Endothelial cell of umbilical vein (primary cell): ENCODE measurements around the gene NDUFV1. TPM values are rescaled to one million over a fixed set of nuclear protein-coding genes. Genes with fewer than 3 reads are reported as not detected.

Source experiments
- BruUV-seq: library from RNA; stranded (reverse); fragments of 400-500 nt; replicated peaks from 2 replicates; lab custom pipeline; 2021; lab: Mats Ljungman, UMichigan
- CTCF ChIA-PET: fragments of 300-600, 350-600 bp; sonication (Branson Sonifier 250); formaldehyde crosslinking; loops from one replicate; lab custom pipeline; 2021; ENCODE audit warnings: antibody characterized with exemption, inconsistent platforms; lab: Charles Lee
- POLR2A ChIA-PET: fragments of 300-600, 350-600 bp; sonication (Branson Sonifier 250); formaldehyde crosslinking; loops from one replicate; lab custom pipeline; 2021; ENCODE audit warnings: antibody characterized with exemption, inconsistent platforms; lab: Charles Lee
- DNase-seq: peaks from one replicate; pipeline ENCODE4 v3.0.0-alpha.2; 2011; ENCODE audit warnings: low read depth, low spot score
- FAIRE-seq: peaks from 2 replicates; lab custom pipeline; 2011; peaks lifted over from hg19 to GRCh38; lab: Jason Lieb, UNC
- H2AFZ ChIP-seq: 2 replicates; pipeline ENCODE4 v1.6.0; 2012; ENCODE audit warnings: low read depth, low read length, control low read depth, inconsistent platforms
- H3K27ac ChIP-seq: 2 replicates; pipeline ENCODE4 v1.5.1; 2011; ENCODE audit warnings: low read depth, mild to moderate bottlenecking, control low read depth, low read length, moderate library complexity; ENCODE audit not compliant: insufficient read depth
- H3K27me3 ChIP-seq, 2 experiments: 2 replicates each; pipeline versions ENCODE4 v1.6.0 to v1.6.1; 2011; ENCODE audit warnings: low read length in 2 of 2, mixed read lengths in 1 of 2; ENCODE audit not compliant: control insufficient read depth in 2 of 2, insufficient read depth in 2 of 2
- H3K36me3 ChIP-seq, 2 experiments: 2 replicates in 1 of 2; 3 replicates in 1 of 2; pipeline ENCODE4 v1.5.1; 2011; ENCODE audit warnings: low read length in 2 of 2, mild to moderate bottlenecking in 1 of 2, moderate library complexity in 1 of 2; ENCODE audit not compliant: control insufficient read depth in 2 of 2, insufficient read depth in 2 of 2; ENCODE audit errors: extremely low read depth in 1 of 2
- H3K4me1 ChIP-seq: 3 replicates; pipeline ENCODE4 v1.5.1; 2011; ENCODE audit warnings: mild to moderate bottlenecking, low read length; ENCODE audit not compliant: control insufficient read depth, insufficient read depth; ENCODE audit errors: extremely low read depth
- H3K4me2 ChIP-seq: 2 replicates; pipeline ENCODE4 v1.6.1; 2011; ENCODE audit warnings: low read length, control low read depth, mixed read lengths; ENCODE audit not compliant: insufficient read depth
- H3K4me3 ChIP-seq, 3 experiments: fragments of 200-600 bp in 1 of 3; sonication (generic), shearing (Covaris generic) in 1 of 3; replicated peaks in 1 of 3; 2 replicates each; pipeline ENCODE4 v1.5.1; 2011 to 2016; ENCODE audit warnings: control low read depth in 3 of 3, low read length in 3 of 3, mild to moderate bottlenecking in 2 of 3, inconsistent platforms in 1 of 3, low read depth in 1 of 3, moderate library complexity in 1 of 3; ENCODE audit not compliant: insufficient read depth in 1 of 3
- H3K79me2 ChIP-seq: 2 replicates; pipeline ENCODE4 v1.6.0; 2012; ENCODE audit warnings: low read length, inconsistent platforms; ENCODE audit not compliant: control insufficient read depth, insufficient read depth
- H3K9ac ChIP-seq: replicated peaks from 2 replicates; pipeline ENCODE3; 2011; ENCODE audit warnings: low read length, control low read depth; ENCODE audit not compliant: insufficient read depth; ENCODE audit errors: extremely low read depth
- H3K9me1 ChIP-seq: replicated peaks from 3 replicates; pipeline ENCODE4 v1.6.0; 2011; ENCODE audit warnings: mild to moderate bottlenecking, low read length; ENCODE audit not compliant: control insufficient read depth, insufficient read depth; ENCODE audit errors: extremely low read depth
- H3K9me3 ChIP-seq: replicated peaks from 2 replicates; pipeline ENCODE4 v1.5.1; 2012; ENCODE audit warnings: low read length, inconsistent platforms; ENCODE audit not compliant: control insufficient read depth, insufficient read depth
- H4K20me1 ChIP-seq: replicated peaks from 2 replicates; pipeline ENCODE3; 2011; ENCODE audit warnings: mild to moderate bottlenecking, low read length; ENCODE audit not compliant: control insufficient read depth, insufficient read depth; ENCODE audit errors: extremely low read depth
- CTCF ChIP-seq, 2 donors: IDR thresholded peaks; 1 replicate in 1 of 2; 2 replicates in 1 of 2; pipeline ENCODE4 v1.5.1; 2011; ENCODE audit warnings: low read length in 2 of 2, mild to moderate bottlenecking in 2 of 2, moderate library complexity in 2 of 2, control low read depth in 1 of 2, inconsistent platforms in 1 of 2, low read depth in 1 of 2; ENCODE audit not compliant: insufficient read depth in 1 of 2; ENCODE audit errors: extremely low read depth in 1 of 2
- EZH2 ChIP-seq: IDR thresholded peaks from 2 replicates; pipeline ENCODE4 v1.6.1; 2012; ENCODE audit warnings: borderline replicate concordance, low read depth, mild to moderate bottlenecking, moderate library complexity, low read length, inconsistent platforms; ENCODE audit not compliant: severe bottlenecking
- FOS ChIP-seq: IDR thresholded peaks from 2 replicates; pipeline ENCODE4 v1.6.1; 2011; ENCODE audit warnings: mild to moderate bottlenecking, low read length, moderate library complexity, borderline replicate concordance; ENCODE audit not compliant: insufficient read depth
- GATA2 ChIP-seq: IDR thresholded peaks from 2 replicates; pipeline ENCODE4 v1.7.0; 2011; ENCODE audit warnings: low read depth, mild to moderate bottlenecking, moderate library complexity, mixed read lengths, low read length; ENCODE audit not compliant: insufficient read length, insufficient read depth
- JUN ChIP-seq: IDR thresholded peaks from 2 replicates; pipeline ENCODE4 v1.6.1; 2011; ENCODE audit warnings: borderline replicate concordance, low read depth; ENCODE audit not compliant: insufficient read length, insufficient read depth
- MAX ChIP-seq: IDR thresholded peaks from 2 replicates; pipeline ENCODE4 v1.6.1; 2011; ENCODE audit not compliant: insufficient read depth, insufficient read length
- MYC ChIP-seq: IDR thresholded peaks from one replicate; pipeline ENCODE4 v1.6.1; 2011; ENCODE audit warnings: mild to moderate bottlenecking, low read depth, low read length
- POLR2A ChIP-seq: IDR thresholded peaks from 2 replicates; pipeline ENCODE4 v1.6.1; 2012; ENCODE audit warnings: low read depth, mild to moderate bottlenecking, control low read depth, low read length
- POLR2AphosphoS5 ChIP-seq: IDR thresholded peaks from 2 replicates; pipeline ENCODE4 v1.6.1; 2012; ENCODE audit warnings: low read depth, mild to moderate bottlenecking, control low read depth, low read length, moderate library complexity; ENCODE audit not compliant: insufficient read depth
- dilution Hi-C: fragments of 300-500 bp; cut with MboI; formaldehyde crosslinking; loops from one replicate; pipeline ENCODE4 v1.15.0; 2019; ENCODE audit warnings: low sequenced_read_pairs; ENCODE audit not compliant: extremely low pct_ligation_motif_present
- intact Hi-C: fragments of 100-400 bp; cut with micrococcal nuclease; formaldehyde crosslinking; loops from one replicate; pipeline ENCODE4 v1.10.0; 2022
- polyA plus RNA-seq, 4 experiments: library from polyadenylated mRNA; depleted of rRNA in 3 of 4; stranded (reverse) in 3 of 4; unstranded in 1 of 4; fragments of >200 nt; gene quantifications; 2 replicates each; pipeline versions ENCODE4 v1.2.1 to v1.2.3, GENCODE V29; 2011 to 2012; ENCODE audit warnings: missing spikeins in 1 of 4
- total RNA-seq: library from RNA; stranded (reverse); gene quantifications from 2 replicates; pipeline ENCODE4 v1.2.3, GENCODE V29; 2021

The NDUFV1 gene
- total and polyA plus RNA-seq, 2 donors (not counting 3 experiments of a cell fraction or from before 2014, with no cell fraction given), result 191 to 203 TPM

GRCh38 chr11:67633758-67634365, 27.1 kb downstream of the NDUFV1 start:
- Histone ChIP-seq H3K9me3 (no peaks in the 10 kb centered on the region), H4K20me1 (no peaks in the 10 kb centered on the region), H3K9ac (no peak overlapping the region), H3K79me2 (no peaks in the 10 kb centered on the region), H3K27me3 (no peaks in the 10 kb centered on the region), H3K4me3 (no peak overlapping the region), H3K27ac (no peak overlapping the region), H3K9me1 (no peaks in the 10 kb centered on the region), H2AFZ (no peak overlapping the region), H3K36me3 (no peaks in the 10 kb centered on the region), H3K4me2 (no peak overlapping the region), H3K4me1 (peaks cover 4% of the 10 kb centered on the region)
- no TSS peak for BruUV-seq
- FAIRE-seq (no peak), DNase-seq (no peak)
- dilution Hi-C loops, result no loop called here
- intact Hi-C loops, result no loop called here
- ChIA-PET CTCF (interaction anchor here (2.7 kb wide), 1 partner anchor 25 kb away, joined by 11 read pairs; no protein-coding TSS in a partner anchor), POLR2A (no interaction called here)
- TF ChIP-seq MAX, result no peak
- TF ChIP-seq POLR2AphosphoS5, result no peak
- no peak for TF ChIP-seq JUN
- no peak for TF ChIP-seq EZH2
- no peak for TF ChIP-seq FOS
- no peak for TF ChIP-seq CTCF (IDR thresholded peaks at IDR 0.05; ENCODE audit: extremely low read depth in 1 of 2, insufficient read depth in 1 of 2, low read depth in 1 of 2, low read length in 2 of 2)
- no peak for TF ChIP-seq GATA2
- no peak for TF ChIP-seq POLR2A
- TF ChIP-seq MYC, result no peak
